ENCODE data around the gene OR56B1.
"Not testable (repeated sequence)": the region's sequence is repeated elsewhere in the genome, so short reads cannot be mapped to it uniquely, and the experiment has no call there.

OR56B1 gene

GRCh38 chr11:5690216-5690615 is 46.0 kb upstream of the OR56B1 start:
- Histone ChIP-seq H3K36me3 (ENCODE audit: insufficient read depth, low read length) (0 out of 2 replicates have a peak, but pooled peaks cover 2% of the 10 kb centered on the region), H3K79me2 (ENCODE audit: insufficient read depth, low read length) (no peaks in the 10 kb centered on the region; the same call in 1 of the 2 replicates), H3K9me2 (ENCODE audit: low read depth, low read length) (no peaks in the 10 kb centered on the region), H3K9ac (ENCODE audit: low read length) (peak overlapping the region; percentile 89), H3K27me3 (ENCODE audit: insufficient read depth, low read length) (no peaks in the 10 kb centered on the region), H3K4me3 (ENCODE audit: low read depth, low read length, poor library complexity, severe bottlenecking) (peak overlapping the region; percentile 80), H3K4me1 (ENCODE audit: insufficient read depth, low read length, severe bottlenecking) (peaks cover 37% of the 10 kb centered on the region), H3K27ac (ENCODE audit: low read depth, low read length, poor library complexity, severe bottlenecking) (peak overlapping the region; percentile 93), H3K4me2 (ENCODE audit: low read length) (peak overlapping the region; percentile 82), H2AFZ (ENCODE audit: low read length) (no peak overlapping the region), H4K20me1 (ENCODE audit: insufficient read depth, low read length) (no peaks in the 10 kb centered on the region), H3F3A (ENCODE audit: insufficient read depth, low read length) (no peaks in the 10 kb centered on the region), H3K9me3 (ENCODE audit: low read length) (no peaks in the 10 kb centered on the region)
- no peak for TF ChIP-seq EZH2 (IDR thresholded peaks at IDR 0.05; ENCODE audit: borderline replicate concordance, low read length)
- no peak for TF ChIP-seq CTCF (IDR thresholded peaks at IDR 0.05; ENCODE audit: low read length)

GRCh38 chr11:5690736-5691135 is 45.5 kb upstream of the OR56B1 start:
- TF ChIP-seq EZH2 (IDR thresholded peaks at IDR 0.05; ENCODE audit: borderline replicate concordance, low read length) (no peak), CTCF (IDR thresholded peaks at IDR 0.05; ENCODE audit: low read length) (no peak)
- H3K9me2 ChIP-seq (ENCODE audit: low read depth, low read length), result no peaks in the 10 kb centered on the region
- peak overlapping the region; percentile 80 for H3K4me3 ChIP-seq (ENCODE audit: low read depth, low read length, poor library complexity, severe bottlenecking)
- no peaks in the 10 kb centered on the region; the same call in 1 of the 2 replicates for H3K79me2 ChIP-seq (ENCODE audit: insufficient read depth, low read length)
- H4K20me1 ChIP-seq (ENCODE audit: insufficient read depth, low read length), result no peaks in the 10 kb centered on the region
- H3K9ac ChIP-seq (ENCODE audit: low read length), result peak overlapping the region; percentile 89
- no peak overlapping the region for H2AFZ ChIP-seq (ENCODE audit: low read length)
- peak overlapping the region; percentile 93 for H3K27ac ChIP-seq (ENCODE audit: low read depth, low read length, poor library complexity, severe bottlenecking)
- H3K9me3 ChIP-seq (ENCODE audit: low read length), result no peaks in the 10 kb centered on the region
- peaks cover 37% of the 10 kb centered on the region for H3K4me1 ChIP-seq (ENCODE audit: insufficient read depth, low read length, severe bottlenecking)
- no peaks in the 10 kb centered on the region for H3K27me3 ChIP-seq (ENCODE audit: insufficient read depth, low read length)
- H3K4me2 ChIP-seq (ENCODE audit: low read length), result peak overlapping the region; percentile 82
- H3K36me3 ChIP-seq (ENCODE audit: insufficient read depth, low read length), result 0 out of 2 replicates have a peak, but pooled peaks cover 4% of the 10 kb centered on the region
- H3F3A ChIP-seq (ENCODE audit: insufficient read depth, low read length), result no peaks in the 10 kb centered on the region

GRCh38 chr11:5691238-5691963 is 44.8 kb upstream of the OR56B1 start:
- H3F3A ChIP-seq (ENCODE audit: insufficient read depth, low read length); H3K27me3 ChIP-seq (ENCODE audit: insufficient read depth, low read length); H2AFZ ChIP-seq (ENCODE audit: low read length); H3K9me2 ChIP-seq (ENCODE audit: low read depth, low read length); H3K79me2 ChIP-seq (ENCODE audit: insufficient read depth, low read length); H4K20me1 ChIP-seq (ENCODE audit: insufficient read depth, low read length); H3K36me3 ChIP-seq (ENCODE audit: insufficient read depth, low read length); H3K9me3 ChIP-seq (ENCODE audit: low read length): not testable (repeated sequence)
- Histone ChIP-seq H3K27ac (ENCODE audit: low read depth, low read length, poor library complexity, severe bottlenecking) (peak overlapping the region; percentile 93), H3K9ac (ENCODE audit: low read length) (peak overlapping the region; percentile 89), H3K4me2 (ENCODE audit: low read length) (peak overlapping the region; percentile 82), H3K4me3 (ENCODE audit: low read depth, low read length, poor library complexity, severe bottlenecking) (peak overlapping the region; percentile 80), H3K4me1 (ENCODE audit: insufficient read depth, low read length, severe bottlenecking) (peaks cover 37% of the 10 kb centered on the region)

- TF ChIP-seq CTCF (IDR thresholded peaks at IDR 0.05; ENCODE audit: low read length) (no peak), EZH2 (IDR thresholded peaks at IDR 0.05; ENCODE audit: borderline replicate concordance, low read length) (no peak)
- no peaks in the 10 kb centered on the region for H3K9me2 ChIP-seq (ENCODE audit: low read depth, low read length)
- peak overlapping the region; percentile 82 for H3K4me2 ChIP-seq (ENCODE audit: low read length)
- H3K79me2 ChIP-seq (ENCODE audit: insufficient read depth, low read length), result no peaks in the 10 kb centered on the region; the same call in 1 of the 2 replicates
- no peaks in the 10 kb centered on the region for H3K9me3 ChIP-seq (ENCODE audit: low read length)
- peak overlapping the region; percentile 93 for H3K27ac ChIP-seq (ENCODE audit: low read depth, low read length, poor library complexity, severe bottlenecking)
- peaks cover 37% of the 10 kb centered on the region for H3K4me1 ChIP-seq (ENCODE audit: insufficient read depth, low read length, severe bottlenecking)
- peak overlapping the region; percentile 89; the same call in 1 of the 2 replicates for H3K9ac ChIP-seq (ENCODE audit: low read length)
- H3K36me3 ChIP-seq (ENCODE audit: insufficient read depth, low read length), result peaks cover 15% of the 10 kb centered on the region; the same call in 1 of the 2 replicates
- H3K27me3 ChIP-seq (ENCODE audit: insufficient read depth, low read length), result no peaks in the 10 kb centered on the region
- peak overlapping the region; percentile 80 for H3K4me3 ChIP-seq (ENCODE audit: low read depth, low read length, poor library complexity, severe bottlenecking)
- H4K20me1 ChIP-seq (ENCODE audit: insufficient read depth, low read length), result no peaks in the 10 kb centered on the region
- H2AFZ ChIP-seq (ENCODE audit: low read length), result no peak overlapping the region
- no peaks in the 10 kb centered on the region for H3F3A ChIP-seq (ENCODE audit: insufficient read depth, low read length)
Observed at GRCh38 chr11:5691964-5692361, 44.3 kb upstream of the OR56B1 start.
